ENCODE results near the gene PTPRH. TPM values are rescaled to one million over a fixed set of nuclear protein-coding genes. Genes with fewer than 3 reads are reported as not detected.

The PTPRH gene
- polyA plus RNA-seq, 1 experiment, result 1.3 TPM

- Histone ChIP-seq H3K9me3 (ENCODE audit: control insufficient read depth, insufficient read depth, low read length) (no peaks in the 10 kb centered on the region; the same call in 1 of the 2 replicates), H3K27me3 (ENCODE audit: control insufficient read depth, insufficient read depth, low read length) (peaks cover 37% of the 10 kb centered on the region), H3K27ac (ENCODE audit: low read depth, low read length) (no peak overlapping the region), H3K4me3 (ENCODE audit: low read depth, low read length) (no peak overlapping the region)
- no peak for TF ChIP-seq CTCF (IDR thresholded peaks at IDR 0.05; ENCODE audit: low read depth, low read length)
- POLR2A ChIA-PET, result no interaction called here
- CTCF ChIA-PET, result interaction anchor here (1.8 kb wide), 1 partner anchor 359 kb away, joined by 6 read pairs; no protein-coding TSS in a partner anchor
- DNase-seq (ENCODE audit: low read depth, low spot score), result no peak
Measured at GRCh38 chr19:55145232-55145631, 64.1 kb downstream of the PTPRH start.

GRCh38 chr19:55141696-55142095, 67.6 kb downstream of the PTPRH start:
- ChIA-PET POLR2A (interaction anchor here (0.8 to 1.2 kb wide), 4 partner anchors 24 to 362 kb away, joined by 3 to 4 read pairs (median 3); partner anchors contain the start of gene PPP1R12C), CTCF (interaction anchor here (0.6 to 5.2 kb wide), 24 partner anchors 14 to 491 kb away, joined by 3 to 62 read pairs (median 4); partner anchors contain the start of gene DNAAF3)
- Histone ChIP-seq H3K27ac (ENCODE audit: low read depth, low read length) (no peak overlapping the region), H3K9me3 (ENCODE audit: control insufficient read depth, insufficient read depth, low read length) (no peaks in the 10 kb centered on the region; the same call in 1 of the 2 replicates), H3K4me3 (ENCODE audit: low read depth, low read length) (no peak overlapping the region), H3K27me3 (ENCODE audit: control insufficient read depth, insufficient read depth, low read length) (peaks cover 15% of the 10 kb centered on the region)
- no peak for TF ChIP-seq CTCF (IDR thresholded peaks at IDR 0.05; ENCODE audit: low read depth, low read length)
- no peak for DNase-seq (ENCODE audit: low read depth, low spot score)

- no peak for TF ChIP-seq CTCF (IDR thresholded peaks at IDR 0.05; ENCODE audit: low read depth, low read length)
- Histone ChIP-seq H3K27ac (ENCODE audit: low read depth, low read length) (no peak overlapping the region), H3K27me3 (ENCODE audit: control insufficient read depth, insufficient read depth, low read length) (peaks cover 16% of the 10 kb centered on the region), H3K4me3 (ENCODE audit: low read depth, low read length) (no peak overlapping the region), H3K9me3 (ENCODE audit: control insufficient read depth, insufficient read depth, low read length) (no peaks in the 10 kb centered on the region; the same call in 1 of the 2 replicates)
- no peak for DNase-seq (ENCODE audit: low read depth, low spot score)
- ChIA-PET POLR2A (no interaction called here), CTCF (no interaction called here)
Measured at GRCh38 chr19:55137915-55138314, 71.4 kb downstream of the PTPRH start.

- no peak for TF ChIP-seq CTCF (IDR thresholded peaks at IDR 0.05; ENCODE audit: low read depth, low read length)
- Histone ChIP-seq H3K27ac (ENCODE audit: low read depth, low read length) (no peak overlapping the region), H3K9me3 (ENCODE audit: control insufficient read depth, insufficient read depth, low read length) (no peaks in the 10 kb centered on the region; the same call in 1 of the 2 replicates), H3K27me3 (ENCODE audit: control insufficient read depth, insufficient read depth, low read length) (peaks cover 20% of the 10 kb centered on the region), H3K4me3 (ENCODE audit: low read depth, low read length) (no peak overlapping the region)
- CTCF ChIA-PET, result interaction anchor here (0.6 to 1.6 kb wide), 3 partner anchors 24 to 367 kb away, joined by 3 read pairs; no protein-coding TSS in a partner anchor
- POLR2A ChIA-PET, result no interaction called here
- DNase-seq (ENCODE audit: low read depth, low spot score), result no peak
Measured at GRCh38 chr19:55136399-55137102, 72.8 kb downstream of the PTPRH start.

- no peak for DNase-seq (ENCODE audit: low read depth, low spot score)
- ChIA-PET POLR2A (no interaction called here), CTCF (interaction anchor here (1.4 kb wide), 1 partner anchor 370 kb away, joined by 4 read pairs; no protein-coding TSS in a partner anchor)
- Histone ChIP-seq H3K9me3 (ENCODE audit: control insufficient read depth, insufficient read depth, low read length) (no peaks in the 10 kb centered on the region), H3K27ac (ENCODE audit: low read depth, low read length) (no peak overlapping the region), H3K4me3 (ENCODE audit: low read depth, low read length) (no peak overlapping the region), H3K27me3 (ENCODE audit: control insufficient read depth, insufficient read depth, low read length) (peaks cover 30% of the 10 kb centered on the region)
- TF ChIP-seq CTCF (IDR thresholded peaks at IDR 0.05; ENCODE audit: low read depth, low read length), result no peak
Measured at GRCh38 chr19:55134736-55135135, 74.6 kb downstream of the PTPRH start.
